Naive B cell (primary cell): ENCODE data around the gene S100A11. TPM values are rescaled to one million over a fixed set of nuclear protein-coding genes. Genes with fewer than 3 reads are reported as not detected.

Experiments
- ATAC-seq, 2 donors: fragments of 150-1000 bp; cut with Tn5 transposase; 2 replicates each; pipeline ENCODE4 v1.10.0; 2021; ENCODE audit warnings: low read depth in 2 of 2, mild to moderate bottlenecking in 2 of 2, moderate library complexity in 2 of 2
- DNase-seq: peaks from one replicate; pipeline ENCODE4 v3.0.0; 2022
- H3K27ac Mint-ChIP-seq, 6 donors: one replicate each; pipeline ENCODE4 v1.8.0; 2020 to 2022; ENCODE audit warnings: mild to moderate bottlenecking in 6 of 6, mixed read lengths in 6 of 6, moderate library complexity in 5 of 6, inconsistent platforms in 2 of 6
- H3K27me3 Mint-ChIP-seq, 3 donors: one replicate each; pipeline ENCODE4 v1.8.0; 2021 to 2022; ENCODE audit warnings: mixed read lengths in 3 of 3, mild to moderate bottlenecking in 1 of 3
- H3K36me3 Mint-ChIP-seq, 2 donors: one replicate each; pipeline ENCODE4 v1.8.0; 2020 to 2022; ENCODE audit warnings: mixed read lengths in 2 of 2, inconsistent platforms in 1 of 2, mild to moderate bottlenecking in 1 of 2
- H3K4me1 Mint-ChIP-seq, 3 donors: one replicate each; pipeline ENCODE4 v1.8.0; 2020 to 2022; ENCODE audit warnings: mixed read lengths in 3 of 3, inconsistent platforms in 1 of 3, mild to moderate bottlenecking in 1 of 3, moderate library complexity in 1 of 3
- H3K4me3 Mint-ChIP-seq, 8 donors: one replicate each; pipeline ENCODE4 v1.8.0; 2020 to 2022; ENCODE audit warnings: mild to moderate bottlenecking in 8 of 8, mixed read lengths in 8 of 8, moderate library complexity in 8 of 8, inconsistent platforms in 2 of 8
- H3K9me3 Mint-ChIP-seq, 7 donors: one replicate each; pipeline ENCODE4 v1.8.0; 2020 to 2022; ENCODE audit warnings: mixed read lengths in 7 of 7, mild to moderate bottlenecking in 5 of 7, inconsistent platforms in 2 of 7, moderate library complexity in 1 of 7
- polyA plus RNA-seq, 6 donors: library from polyadenylated mRNA; unstranded; fragments of 300-500 nt; fragmentation: Illumina TruSeq; gene quantifications; one replicate each; pipeline ENCODE4 v1.2.3, GENCODE V29; 2021; ENCODE audit warnings: low read depth in 6 of 6

The S100A11 gene
- polyA plus RNA-seq, 6 donors from 2014 or later = 22.1 to 54.6 (median 27.8) TPM

DNA sequence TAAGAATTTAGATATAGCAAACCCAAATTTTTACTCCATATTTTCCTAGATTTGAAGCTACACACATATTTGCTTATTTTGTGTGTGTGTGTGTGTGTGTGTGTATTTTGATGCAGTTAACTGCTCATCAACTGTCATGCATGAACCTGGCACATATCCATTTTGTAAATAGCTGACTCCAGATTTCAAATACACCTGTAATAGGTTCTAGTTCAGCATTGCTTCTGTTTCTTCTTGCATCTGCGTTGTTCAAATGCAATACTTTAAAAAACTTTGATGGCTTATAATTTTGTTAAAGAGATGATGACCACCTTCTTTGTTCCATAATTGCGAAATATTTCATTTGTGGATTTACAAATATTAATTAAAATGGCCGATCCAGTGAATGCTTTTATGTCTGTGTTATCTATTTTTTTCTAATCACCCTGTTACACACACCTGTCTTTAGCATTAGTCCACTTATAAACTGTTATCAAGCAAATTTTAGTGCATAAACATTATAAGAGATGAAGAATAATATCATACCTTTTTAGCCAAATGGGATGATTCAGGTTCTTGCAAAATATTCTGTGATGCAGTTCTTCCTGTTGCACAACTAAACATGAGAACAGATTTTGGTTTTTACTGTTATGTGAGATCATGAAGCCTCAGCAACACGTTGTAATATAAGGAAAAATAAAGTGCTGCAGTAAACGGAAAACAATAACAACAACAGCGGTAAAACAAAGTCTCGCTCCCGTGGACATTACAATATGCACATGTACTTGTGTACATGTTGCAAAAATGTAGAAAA is 12.7 kb upstream of the S100A11 start:
- ATAC-seq = no peak
- H3K27ac Mint-ChIP-seq = peak overlapping the region in 1 of 6 donors; percentile 34
- no peak for DNase-seq
- no peaks in the 10 kb centered on the region for H3K9me3 Mint-ChIP-seq
- no peak overlapping the region for H3K4me3 Mint-ChIP-seq
- no peaks in the 10 kb centered on the region for H3K36me3 Mint-ChIP-seq
- peaks cover 8 to 25% (median 16%) of the 10 kb centered on the region in 3 donors for H3K27me3 Mint-ChIP-seq
- H3K4me1 Mint-ChIP-seq = peaks cover 10 to 16% (median 14%) of the 10 kb centered on the region in 3 donors

DNA sequence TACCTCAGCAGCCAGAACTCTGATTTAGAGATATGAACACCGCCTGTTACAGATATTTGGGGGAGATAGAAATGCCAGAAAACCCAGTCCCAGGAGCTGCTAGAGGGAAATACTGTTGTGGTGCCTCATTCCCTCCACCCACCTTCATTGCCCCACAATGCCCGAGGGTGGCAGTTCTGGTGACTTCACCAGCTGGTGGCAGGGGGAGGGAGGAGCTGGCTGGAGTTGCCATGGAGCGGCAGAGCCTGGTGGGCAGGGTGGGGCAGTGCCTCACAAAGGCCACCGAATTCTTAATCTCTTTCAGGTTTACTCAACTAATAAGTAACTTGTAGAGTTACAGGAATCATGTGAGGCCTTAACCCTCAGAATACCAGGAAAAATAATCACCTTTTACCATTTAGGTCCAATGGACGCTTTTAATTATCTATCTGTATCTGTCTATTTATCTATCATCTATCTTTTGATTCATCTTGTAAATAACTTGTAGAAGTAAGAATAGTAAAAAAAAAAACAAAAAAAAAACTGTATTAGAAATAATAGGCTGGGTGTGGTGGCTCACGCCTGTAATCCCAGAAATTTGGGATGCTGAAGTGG is 11.7 kb upstream of the S100A11 start:
- Mint-ChIP-seq H3K36me3 (no peaks in the 10 kb centered on the region), H3K27me3 (peaks cover 3 to 15% (median 8%) of the 10 kb centered on the region in 3 donors), H3K4me1 (peaks cover 10 to 16% (median 14%) of the 10 kb centered on the region in 3 donors), H3K9me3 (no peaks in the 10 kb centered on the region), H3K4me3 (peak overlapping the region in 7 of 8 donors; percentile 70 to 84 (median 76)), H3K27ac (peak overlapping the region; percentile 93 to 98 (median 96))
- ATAC-seq = peak in 1 of 2 donors; percentile 4
- DNase-seq = no peak

DNA sequence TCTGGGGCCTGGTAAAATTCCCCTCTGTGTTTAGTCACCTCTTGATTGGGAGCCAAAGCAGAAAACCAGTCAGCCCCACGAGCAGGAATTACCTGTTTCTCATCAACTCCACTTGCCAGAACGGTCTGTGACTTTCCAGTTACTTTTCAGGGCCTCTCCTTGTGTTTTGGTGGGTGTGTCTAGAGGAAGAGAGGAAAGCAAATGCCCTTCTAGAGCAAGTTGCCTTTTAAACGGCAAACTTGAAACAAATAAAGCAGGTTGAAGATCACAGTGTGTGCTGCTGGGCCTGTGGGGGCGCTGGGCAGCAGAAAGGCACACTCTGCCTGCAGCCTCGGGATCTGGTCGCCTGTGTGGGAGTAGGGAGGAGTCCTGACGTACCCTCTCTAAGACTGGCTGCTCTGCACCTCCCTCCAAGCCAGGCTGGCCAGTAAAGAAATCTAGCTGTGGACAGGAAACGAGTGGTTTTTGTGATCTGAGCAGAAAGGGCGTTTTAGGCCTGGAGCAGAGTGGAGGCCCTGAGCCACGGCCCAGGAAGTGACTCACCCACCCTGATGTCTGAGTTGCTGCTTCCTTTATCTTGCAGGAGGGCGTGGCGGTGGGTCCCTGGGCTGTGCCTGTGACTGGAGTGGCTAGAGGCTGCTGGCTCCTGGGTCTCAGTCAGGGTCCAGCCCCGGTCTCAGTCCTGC is 11.1 kb upstream of the S100A11 start:
- Mint-ChIP-seq H3K4me1 (peaks cover 10 to 16% (median 14%) of the 10 kb centered on the region in 3 donors), H3K27me3 (peaks cover 0 to 11% (median 7%) of the 10 kb centered on the region in 3 donors), H3K9me3 (no peaks in the 10 kb centered on the region), H3K27ac (peak overlapping the region; percentile 93 to 98 (median 96)), H3K4me3 (peak overlapping the region in 7 of 8 donors; percentile 70 to 84 (median 76)), H3K36me3 (no peaks in the 10 kb centered on the region)
- DNase-seq (peak; percentile 73), ATAC-seq (peak; percentile 90 to 94)

- DNase-seq = no peak
- Mint-ChIP-seq H3K4me1 (peaks cover 10 to 14% (median 11%) of the 10 kb centered on the region in 3 donors), H3K9me3 (no peaks in the 10 kb centered on the region), H3K4me3 (peak overlapping the region in 3 of 8 donors; percentile 70 to 84 (median 83)), H3K27me3 (peaks cover 0 to 6% (median 4%) of the 10 kb centered on the region in 3 donors), H3K27ac (peak overlapping the region; percentile 93 to 98 (median 96)), H3K36me3 (no peaks in the 10 kb centered on the region)
- no peak for ATAC-seq
Observed at GRCh38 chr1:152047413-152047729, 10.6 kb upstream of the S100A11 start.

DNA sequence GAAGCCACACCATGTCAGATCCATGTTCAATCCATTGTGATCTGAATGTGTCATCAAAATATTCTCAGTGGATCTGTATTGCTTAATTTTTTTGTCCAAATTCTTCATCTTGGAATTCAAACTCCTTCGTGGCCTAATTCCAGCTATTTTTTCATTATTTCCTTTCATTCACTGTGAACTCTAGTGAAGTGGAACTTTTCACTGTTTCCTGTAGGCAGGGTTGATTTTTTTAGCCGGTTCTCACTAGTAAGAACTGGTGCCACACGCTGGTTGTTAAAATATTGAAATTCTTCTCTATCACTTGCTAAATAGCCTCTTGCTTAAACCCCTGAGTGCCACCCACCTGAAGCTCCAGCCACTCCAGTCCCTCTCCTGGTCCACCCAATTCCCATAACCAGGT is 7.6 kb upstream of the S100A11 start:
- no peaks in the 10 kb centered on the region for H3K27me3 Mint-ChIP-seq
- peak overlapping the region in 1 of 6 donors; percentile 18 for H3K27ac Mint-ChIP-seq

GRCh38 chr1:152043870-152044269 is 7.1 kb upstream of the S100A11 start:
- ATAC-seq (no peak), DNase-seq (no peak)
- no peak overlapping the region for H3K27ac Mint-ChIP-seq
- H3K27me3 Mint-ChIP-seq = no peaks in the 10 kb centered on the region
- no peaks in the 10 kb centered on the region for H3K9me3 Mint-ChIP-seq
- no peak overlapping the region for H3K4me3 Mint-ChIP-seq
- H3K4me1 Mint-ChIP-seq = peaks cover 10 to 14% (median 11%) of the 10 kb centered on the region in 3 donors
- no peaks in the 10 kb centered on the region for H3K36me3 Mint-ChIP-seq

More for the DNA sequence above, 7.6 kb upstream of the S100A11 start:
- H3K4me3 Mint-ChIP-seq = no peak overlapping the region
- ATAC-seq = no peak
- no peaks in the 10 kb centered on the region for H3K36me3 Mint-ChIP-seq
- DNase-seq = no peak
- H3K9me3 Mint-ChIP-seq = no peaks in the 10 kb centered on the region
- H3K4me1 Mint-ChIP-seq = peaks cover 10 to 14% (median 11%) of the 10 kb centered on the region in 3 donors

DNA sequence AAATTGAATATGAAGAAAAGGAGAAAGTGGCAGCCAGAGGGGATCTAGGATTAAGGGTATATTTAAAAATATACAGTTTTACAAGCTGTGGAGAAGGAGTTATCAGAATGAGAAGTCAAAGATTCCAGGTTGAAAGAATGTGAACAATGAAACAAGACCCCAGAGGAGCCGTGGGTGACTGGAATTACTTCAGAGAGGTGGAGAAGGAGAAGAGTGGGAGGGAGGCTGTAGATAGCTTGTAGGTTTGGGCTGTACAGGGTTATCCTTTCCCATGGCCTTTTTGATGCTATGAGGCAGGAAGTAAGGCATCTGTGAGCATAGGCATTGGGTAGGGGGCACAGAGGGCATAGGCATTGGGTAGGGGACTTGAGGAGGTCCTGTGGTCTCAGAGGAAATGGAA is 5.2 kb upstream of the S100A11 start:
- H3K27me3 Mint-ChIP-seq = no peaks in the 10 kb centered on the region
- ATAC-seq = no peak
- no peak overlapping the region for H3K27ac Mint-ChIP-seq
- H3K9me3 Mint-ChIP-seq = no peaks in the 10 kb centered on the region
- H3K4me1 Mint-ChIP-seq = peaks cover 0 to 14% (median 8%) of the 10 kb centered on the region in 3 donors
- no peak for DNase-seq
- no peaks in the 10 kb centered on the region for H3K36me3 Mint-ChIP-seq
- H3K4me3 Mint-ChIP-seq = no peak overlapping the region

GRCh38 chr1:152039886-152040285 is 3.1 kb upstream of the S100A11 start:
- no peak overlapping the region for H3K27ac Mint-ChIP-seq

DNA sequence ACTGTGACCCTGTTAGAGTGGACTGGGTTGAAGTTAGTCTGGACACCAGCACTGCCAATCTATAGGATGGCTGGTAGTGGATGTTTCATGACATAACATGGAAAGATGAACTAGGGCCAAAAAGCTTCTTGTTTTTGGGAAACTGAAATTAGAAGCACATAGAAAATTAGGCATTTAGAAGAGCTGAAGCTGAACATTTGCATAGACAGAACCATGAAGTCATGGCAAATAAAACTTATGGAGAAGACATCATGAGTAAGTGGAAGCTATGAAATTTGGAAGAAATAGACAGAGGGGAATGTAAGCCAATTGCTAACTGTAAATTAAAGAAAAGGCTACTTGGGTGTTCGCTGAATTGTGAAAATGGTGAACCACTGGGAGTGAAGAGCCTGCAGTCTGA is 2.7 kb upstream of the S100A11 start:
- Mint-ChIP-seq H3K9me3 (no peaks in the 10 kb centered on the region), H3K27ac (peak overlapping the region in 1 of 6 donors; percentile 13), H3K27me3 (no peaks in the 10 kb centered on the region), H3K4me3 (no peak overlapping the region), H3K36me3 (no peaks in the 10 kb centered on the region), H3K4me1 (peaks cover 25 to 33% (median 27%) of the 10 kb centered on the region in 3 donors)
- DNase-seq (no peak), ATAC-seq (no peak)

More at GRCh38 chr1:152039886-152040285, 3.1 kb upstream of the S100A11 start:
- ATAC-seq (no peak), DNase-seq (no peak)
- H3K36me3 Mint-ChIP-seq = no peaks in the 10 kb centered on the region
- H3K4me3 Mint-ChIP-seq = no peak overlapping the region
- H3K27me3 Mint-ChIP-seq = no peaks in the 10 kb centered on the region
- peaks cover 21 to 29% (median 24%) of the 10 kb centered on the region in 3 donors for H3K4me1 Mint-ChIP-seq
- no peaks in the 10 kb centered on the region for H3K9me3 Mint-ChIP-seq

- ATAC-seq (no peak), DNase-seq (no peak)
- Mint-ChIP-seq H3K9me3 (no peaks in the 10 kb centered on the region), H3K27ac (no peak overlapping the region), H3K4me3 (peak overlapping the region in 1 of 8 donors; percentile 85), H3K27me3 (no peaks in the 10 kb centered on the region), H3K36me3 (no peaks in the 10 kb centered on the region), H3K4me1 (peaks cover 27 to 38% (median 27%) of the 10 kb centered on the region in 3 donors)
Observed at GRCh38 chr1:152038871-152039270, 2.1 kb upstream of the S100A11 start.

DNA sequence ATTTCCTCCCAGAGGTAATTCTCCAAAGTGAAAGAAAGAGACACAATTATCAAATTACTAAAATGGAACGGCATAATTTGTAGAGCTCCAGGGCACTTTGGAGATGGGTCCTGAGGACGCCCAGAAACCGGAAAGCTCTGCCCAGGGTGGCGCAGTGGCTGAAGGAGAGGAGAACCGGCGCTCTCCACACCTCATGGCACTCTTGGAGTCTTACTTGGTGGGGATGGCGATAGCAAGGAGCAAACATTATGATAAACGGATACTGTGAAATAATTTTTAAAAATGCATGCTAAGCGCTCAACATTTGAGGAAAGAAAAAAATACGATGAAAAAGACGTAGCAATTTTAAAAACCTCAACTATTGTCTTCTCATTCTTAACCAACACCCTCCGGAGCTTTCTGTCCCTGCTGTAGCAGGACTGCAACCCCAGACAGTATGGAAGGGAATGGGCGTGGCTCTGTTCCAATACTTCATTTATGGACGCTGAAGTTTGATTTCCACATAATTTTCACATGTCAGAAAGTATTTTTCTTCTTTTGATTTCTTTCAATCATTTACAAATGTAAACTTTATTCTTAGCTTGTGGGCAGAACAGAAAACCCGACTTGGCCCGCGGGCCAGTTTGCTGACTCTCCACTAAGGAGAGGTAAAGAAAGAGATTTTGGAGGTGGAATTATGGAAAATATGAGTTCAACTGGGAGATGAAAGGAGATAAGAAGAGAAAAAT is 1.1 kb downstream of the S100A11 start:
- ATAC-seq = no peak
- Mint-ChIP-seq H3K4me1 (peaks cover 27 to 38% (median 27%) of the 10 kb centered on the region in 3 donors), H3K36me3 (peaks cover 7 to 8% of the 10 kb centered on the region in 2 donors), H3K4me3 (peak overlapping the region; percentile 86 to 97 (median 93)), H3K27me3 (no peaks in the 10 kb centered on the region), H3K9me3 (no peaks in the 10 kb centered on the region), H3K27ac (peak overlapping the region in 5 of 6 donors; percentile 79 to 98 (median 90))
- DNase-seq = no peak

DNA sequence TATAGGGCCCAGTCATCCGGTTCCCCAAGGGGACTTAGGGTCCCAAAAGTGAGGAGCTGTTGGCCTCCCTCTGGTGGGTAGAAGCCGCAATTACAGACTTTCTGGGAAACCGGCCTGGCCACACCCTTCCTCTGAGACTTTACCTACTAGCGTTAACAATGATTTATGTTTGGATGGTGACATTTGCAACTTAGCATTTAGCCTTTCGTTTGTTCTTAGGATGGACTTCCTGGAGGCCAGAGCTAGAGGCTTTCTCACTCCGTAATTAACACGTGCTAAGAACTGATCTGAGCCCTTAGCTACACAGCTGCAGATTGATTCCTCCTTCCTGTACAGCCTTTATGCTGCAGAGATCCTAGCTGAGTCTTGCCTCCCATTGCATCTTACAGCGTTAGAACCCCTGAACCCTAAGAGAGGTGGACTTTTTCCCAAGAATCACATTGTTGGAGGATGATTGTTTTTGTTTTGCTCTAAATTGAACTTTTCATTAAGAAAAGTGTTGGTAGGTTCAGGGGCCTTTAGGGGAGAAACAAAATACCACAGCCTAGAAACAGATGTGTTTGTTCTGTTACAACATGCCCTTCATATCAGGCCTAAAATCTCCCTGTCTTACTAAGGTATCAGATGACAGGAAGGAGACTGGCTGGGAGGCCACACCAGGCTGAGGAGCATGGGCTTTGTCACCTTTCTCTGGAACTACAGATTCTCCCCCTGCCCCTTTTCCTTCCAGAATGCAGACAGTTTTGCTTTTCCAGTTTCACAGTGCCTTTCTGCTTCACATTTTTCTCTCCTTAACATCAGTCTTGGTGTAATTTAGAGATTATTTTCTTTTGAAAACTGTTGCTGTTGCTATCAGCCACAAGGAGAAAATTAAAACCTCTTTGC is 1.9 kb downstream of the S100A11 start:
- Mint-ChIP-seq H3K9me3 (no peaks in the 10 kb centered on the region), H3K4me3 (peak overlapping the region; percentile 43 to 97 (median 92)), H3K27me3 (no peaks in the 10 kb centered on the region), H3K4me1 (peaks cover 27 to 38% (median 27%) of the 10 kb centered on the region in 3 donors), H3K27ac (peak overlapping the region in 4 of 6 donors; percentile 78 to 98 (median 84)), H3K36me3 (peaks cover 8 to 10% of the 10 kb centered on the region in 2 donors)
- DNase-seq = peak; percentile 23
- ATAC-seq = peak; percentile 43 to 61
